K562 (cell line): ENCODE results near the gene ANO6. TPM values are rescaled to one million over a fixed set of nuclear protein-coding genes. Genes with fewer than 3 reads are reported as not detected.
A peak's percentile ranks its signal among the peaks of the same experiment; 100 is the strongest.

Source experiments
- ATAC-seq: fragments of 200-7000 bp; cut with Tn5 transposase; 3 replicates; pipeline ENCODE4 v1.9.1; 2020; ENCODE audit warnings: moderate library complexity
- BruUV-seq: library from RNA; stranded (reverse); fragments of 400-500 nt; replicated peaks from 2 replicates; lab custom pipeline; 2021; lab: Mats Ljungman, UMichigan
- CTCF ChIA-PET: fragments of 300-600 bp; formaldehyde crosslinking; extraction: SDS; loops from one replicate; lab custom pipeline; 2021; ENCODE audit warnings: low intra/inter-chr PET ratio; lab: Yijun Ruan, JAX
- POLR2A ChIA-PET: fragments of 300-600, 350-650 bp; sonication (Branson Sonifier 250); formaldehyde crosslinking; extraction: SDS; loops from one replicate; lab custom pipeline; 2021; ENCODE audit warnings: antibody characterized with exemption, inconsistent platforms; lab: Yijun Ruan, JAX
- DNase-seq, 4 experiments: peaks; one replicate each; pipeline versions ENCODE4 v3.0.0 to v3.0.0-alpha.2; 2011 to 2018; ENCODE audit warnings: low spot score in 3 of 4, mixed read lengths in 3 of 4; ENCODE audit errors: extremely low read depth in 1 of 4
- FAIRE-seq: peaks from 2 replicates; lab custom pipeline; 2011; peaks lifted over from hg19 to GRCh38; lab: Jason Lieb, UNC
- H2AFZ ChIP-seq: 2 replicates; pipeline ENCODE4 v1.6.0; 2011; ENCODE audit warnings: low read depth, low read length, control low read depth, inconsistent platforms
- H3K27ac ChIP-seq: fragments of 200-600 bp; 3 replicates; pipeline ENCODE4 v1.8.0; 2011; ENCODE audit warnings: low read depth, mild to moderate bottlenecking, control low read depth, inconsistent platforms, low read length, moderate library complexity, mixed read lengths; ENCODE audit errors: extremely low read depth
- H3K27me3 ChIP-seq, 2 experiments: fragments of 300-600 bp in 1 of 2; 2 replicates in 1 of 2; 3 replicates in 1 of 2; pipeline versions ENCODE4 v1.6.0 to v1.8.0; 2011; ENCODE audit warnings: inconsistent platforms in 2 of 2, low read length in 2 of 2, mild to moderate bottlenecking in 1 of 2, mixed read lengths in 1 of 2, moderate library complexity in 1 of 2; ENCODE audit not compliant: control insufficient read depth in 2 of 2, insufficient read depth in 2 of 2
- H3K36me3 ChIP-seq: fragments of 300-600 bp; 3 replicates; pipeline ENCODE4 v1.8.0; 2011; ENCODE audit warnings: mild to moderate bottlenecking, low read length, inconsistent platforms; ENCODE audit not compliant: control insufficient read depth, insufficient read depth
- H3K4me1 ChIP-seq, 2 experiments: fragments of 200-600 bp in 1 of 2; replicated peaks in 1 of 2; 2 replicates in 1 of 2; 3 replicates in 1 of 2; pipeline versions ENCODE4 v1.5.1 to v1.8.0; 2011; ENCODE audit warnings: inconsistent platforms in 2 of 2, low read length in 2 of 2, mild to moderate bottlenecking in 1 of 2, mixed read lengths in 1 of 2, moderate library complexity in 1 of 2; ENCODE audit not compliant: control insufficient read depth in 2 of 2, insufficient read depth in 2 of 2
- H3K4me2 ChIP-seq: 2 replicates; pipeline ENCODE4 v1.6.1; 2011; ENCODE audit warnings: low read length, control low read depth, inconsistent platforms, mixed read lengths; ENCODE audit not compliant: insufficient read depth
- H3K4me3 ChIP-seq: fragments of 200-600 bp; sonication (generic), shearing (Covaris generic); 2 replicates; pipeline ENCODE4 v1.5.1; 2016; ENCODE audit warnings: control low read depth, inconsistent platforms
- H3K79me2 ChIP-seq: fragments of 200-600 bp; 3 replicates; pipeline ENCODE4 v1.8.0; 2011; ENCODE audit warnings: low read length, inconsistent platforms; ENCODE audit not compliant: control insufficient read depth, insufficient read depth
- H3K9ac ChIP-seq, 2 experiments: 2 replicates each; pipeline versions ENCODE4 v1.6.0 to v1.6.1; 2011; ENCODE audit warnings: low read depth in 2 of 2, low read length in 2 of 2, control low read depth in 1 of 2, inconsistent platforms in 1 of 2, mild to moderate bottlenecking in 1 of 2, mixed read lengths in 1 of 2; ENCODE audit not compliant: insufficient read depth in 1 of 2
- H3K9me1 ChIP-seq: one replicate; pipeline ENCODE4 v1.6.0; 2011; ENCODE audit warnings: inconsistent platforms, mild to moderate bottlenecking, low read length, moderate library complexity; ENCODE audit not compliant: control insufficient read depth, insufficient read depth
- H3K9me3 ChIP-seq: replicated peaks from 2 replicates; pipeline ENCODE4 v1.5.1; 2011; ENCODE audit warnings: low read depth, low read length, inconsistent platforms; ENCODE audit not compliant: control insufficient read depth, insufficient read depth
- H4K20me1 ChIP-seq: replicated peaks from 2 replicates; pipeline ENCODE4 v1.6.1; 2011; ENCODE audit warnings: low read length, inconsistent platforms, mixed read lengths; ENCODE audit not compliant: control insufficient read depth, insufficient read depth
- CBFA2T3 ChIP-seq: fragments of 450-650 bp; IDR thresholded peaks from 2 replicates; pipeline ENCODE4 v1.6.1; 2017
- FOSL1 ChIP-seq: fragments of 200-800 bp; sonication (Bioruptor generic); conservative IDR thresholded peaks from 2 replicates; pipeline ENCODE4 v1.6.1; 2016; ENCODE audit warnings: missing genetic modification characterization, missing compliant biosample characterization
- FOXJ2 ChIP-seq: fragments of 200-800 bp; sonication (Bioruptor generic); IDR thresholded peaks from 2 replicates; pipeline ENCODE4 v1.6.1; 2016; ENCODE audit warnings: missing genetic modification characterization, missing compliant biosample characterization
- FUS ChIP-seq: fragments of 200-400 bp; formaldehyde crosslinking; optimal IDR thresholded peaks from 2 replicates; pipeline ENCODE3; 2017; ENCODE audit warnings: low read depth, low read length
- NFIC ChIP-seq: fragments of 450-650 bp; IDR thresholded peaks from 2 replicates; pipeline ENCODE4 v1.6.1; 2017; ENCODE audit warnings: mild to moderate bottlenecking, inconsistent platforms
- NONO ChIP-seq, 2 experiments: fragments of 200-400 bp in 1 of 2; fragments of 450-650 bp in 1 of 2; formaldehyde crosslinking in 1 of 2; IDR thresholded peaks; 2 replicates each; pipeline ENCODE4 v1.6.1; 2017; ENCODE audit warnings: low read depth in 2 of 2, mild to moderate bottlenecking in 2 of 2, moderate library complexity in 2 of 2, low read length in 1 of 2
- SMAD3 ChIP-seq: fragments of 450-650 bp; formaldehyde crosslinking; conservative IDR thresholded peaks from 2 replicates; pipeline ENCODE4 v1.4.0; 2020; ENCODE audit warnings: mild to moderate bottlenecking
- TCFL5 ChIP-seq: fragments of 250-450 bp; sonication (Bioruptor Pico); conservative IDR thresholded peaks from 2 replicates; pipeline ENCODE4 v1.6.1; 2021; ENCODE audit warnings: mild to moderate bottlenecking, moderate library complexity, matching md5 sums
- ZFP30 ChIP-seq: fragments of 250-450 bp; sonication (Bioruptor Pico); IDR thresholded peaks from 2 replicates; pipeline ENCODE4 v1.8.0; 2022; ENCODE audit warnings: moderate library complexity, mild to moderate bottlenecking, inconsistent platforms, borderline replicate concordance
- WGBS: fragments of 100-300 bp; shearing (Covaris generic); methylation state at CpG from one replicate; pipeline ENCODE4 v1.1.6; 2016; ENCODE audit warnings: low coverage, mixed read lengths; ENCODE audit not compliant: insufficient coverage; ENCODE audit errors: missing lambda C conversion rate; 5-methylcytosine and 5-hydroxymethylcytosine counted together
- in situ Hi-C: fragments of 300-500 bp; cut with MboI; formaldehyde crosslinking; loops from 4 replicates; pipeline ENCODE4 v1.15.0; 2018; ENCODE audit warnings: inconsistent platforms, mixed read lengths
- intact Hi-C: fragments of 100-400 bp; cut with micrococcal nuclease; formaldehyde crosslinking; loops from 2 replicates; pipeline ENCODE4 v1.14.2; 2022
- polyA plus RNA-seq, 8 experiments: library from polyadenylated mRNA; depleted of rRNA in 4 of 8; stranded (reverse) in 5 of 8; unstranded in 3 of 8; fragments of >200 nt; fragmentation: Nextera tagmentation in 2 of 8; fragmentation: Illumina TruSeq in 1 of 8; extraction: Ambion mirVana in 2 of 8; extraction: Trizol in 1 of 8; gene quantifications; 2 replicates each; pipeline versions ENCODE4 v1.2.1 to v1.2.3, GENCODE V29; 2011 to 2014; ENCODE audit warnings: inconsistent platforms in 1 of 8, missing spikeins in 1 of 8
- total RNA-seq, 7 experiments: library from RNA; depleted of rRNA in 6 of 7; stranded (reverse); fragments of >200 nt in 6 of 7; fragmentation: Illumina TruSeq in 2 of 7; extraction: Trizol in 2 of 7; gene quantifications; 2 replicates each; pipeline versions ENCODE4 v1.2.1 to v1.2.3, GENCODE V29; 2011 to 2021; ENCODE audit warnings: low replicate concordance in 1 of 7
- TF ChIP-seq, protein P1 (sequence below): fragments of 450-650 bp; formaldehyde crosslinking; IDR thresholded peaks from 2 replicates; pipeline ENCODE4 v1.4.0; 2020; ENCODE audit warnings: mild to moderate bottlenecking
- TF ChIP-seq, protein P2 (sequence below): sonication (generic); formaldehyde crosslinking; IDR thresholded peaks from 2 replicates; pipeline ENCODE4 v1.8.0; 2022; ENCODE audit warnings: mild to moderate bottlenecking, missing genetic modification reagents

The ANO6 gene
- total and polyA plus RNA-seq, 9 of the 15 experiments (the other 6 are each of a cell fraction or from before 2014, with no cell fraction given) = 3.5 to 24.7 (median 20.3) TPM

DNA sequence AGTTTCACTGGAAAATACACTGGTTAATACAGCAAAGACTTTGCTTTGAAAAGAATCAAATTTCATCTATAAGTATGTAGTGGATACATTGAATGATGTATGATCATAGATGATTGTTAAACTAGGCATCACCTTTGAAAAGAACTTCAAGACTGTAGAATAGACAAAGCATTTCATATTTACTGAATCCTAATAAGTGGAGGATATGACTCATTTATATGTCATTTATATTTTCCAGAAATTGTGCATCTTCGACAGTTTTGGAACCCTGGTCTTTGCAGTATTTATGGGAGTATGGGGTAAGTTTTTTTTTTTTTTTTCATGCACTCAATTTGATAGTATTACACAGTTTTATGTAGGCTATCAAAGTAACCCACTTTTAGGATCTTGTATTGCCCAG is 161.9 kb downstream of the ANO6 start:
- intact Hi-C loops (no loop called here), in situ Hi-C loops (no loop called here)
- Histone ChIP-seq H2AFZ (no peak overlapping the region), H3K9me1 (no peaks in the 10 kb centered on the region), H3K79me2 (no peaks in the 10 kb centered on the region), H3K36me3 (peaks cover 10% of the 10 kb centered on the region), H3K9me3 (no peaks in the 10 kb centered on the region), H4K20me1 (no peaks in the 10 kb centered on the region), H3K4me3 (no peak overlapping the region), H3K27ac (no peak overlapping the region), H3K4me1 (no peaks in the 10 kb centered on the region), H3K27me3 (no peaks in the 10 kb centered on the region), H3K9ac (no peak overlapping the region), H3K4me2 (no peak overlapping the region)
- FAIRE-seq (no peak), DNase-seq (no peak), ATAC-seq (no peak)
- TF ChIP-seq, protein P1, sequence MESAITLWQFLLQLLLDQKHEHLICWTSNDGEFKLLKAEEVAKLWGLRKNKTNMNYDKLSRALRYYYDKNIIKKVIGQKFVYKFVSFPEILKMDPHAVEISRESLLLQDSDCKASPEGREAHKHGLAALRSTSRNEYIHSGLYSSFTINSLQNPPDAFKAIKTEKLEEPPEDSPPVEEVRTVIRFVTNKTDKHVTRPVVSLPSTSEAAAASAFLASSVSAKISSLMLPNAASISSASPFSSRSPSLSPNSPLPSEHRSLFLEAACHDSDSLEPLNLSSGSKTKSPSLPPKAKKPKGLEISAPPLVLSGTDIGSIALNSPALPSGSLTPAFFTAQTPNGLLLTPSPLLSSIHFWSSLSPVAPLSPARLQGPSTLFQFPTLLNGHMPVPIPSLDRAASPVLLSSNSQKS (CRISPR knock-in tag) = no peak
- TF ChIP-seq FOXJ2 (tag) = no peak
- TF ChIP-seq SMAD3 (CRISPR knock-in tag) = no peak
- TF ChIP-seq ZFP30 = no peak
- CTCF ChIA-PET = no interaction called here
- 100% methylated on average over 1 of the region's 1 CpG for WGBS
- no TSS peak for BruUV-seq
- POLR2A ChIA-PET = no interaction called here

DNA sequence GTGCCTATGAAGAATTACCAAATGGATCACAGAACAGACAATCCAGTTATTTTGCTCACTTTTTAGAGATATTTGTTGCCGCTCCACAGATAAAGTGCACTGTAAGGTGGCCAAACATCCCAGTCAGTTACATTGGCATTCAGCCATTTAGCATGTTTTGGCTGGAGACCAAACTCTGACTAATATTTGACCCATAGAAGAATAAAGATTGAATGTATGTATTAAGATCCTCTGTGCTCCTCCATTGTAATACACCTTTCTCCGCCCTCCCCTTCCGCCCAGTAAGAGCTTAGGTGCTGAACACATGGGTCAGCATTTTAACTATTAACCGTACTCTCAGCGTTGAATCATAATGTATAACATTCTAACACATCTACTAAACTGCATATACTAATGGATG is 163.4 kb downstream of the ANO6 start:
- in situ Hi-C loops = no loop called here
- ChIA-PET POLR2A (no interaction called here), CTCF (no interaction called here)
- Histone ChIP-seq H3K36me3 (peaks cover 14% of the 10 kb centered on the region), H3K9me1 (no peaks in the 10 kb centered on the region), H3K27ac (no peak overlapping the region), H3K4me1 (no peaks in the 10 kb centered on the region), H3K79me2 (no peaks in the 10 kb centered on the region), H3K4me2 (no peak overlapping the region), H4K20me1 (no peaks in the 10 kb centered on the region), H3K9ac (no peak overlapping the region), H3K4me3 (no peak overlapping the region), H3K27me3 (no peaks in the 10 kb centered on the region), H2AFZ (no peak overlapping the region), H3K9me3 (no peaks in the 10 kb centered on the region)
- DNase-seq (peak in 1 of 4 experiments; percentile 6), ATAC-seq (no peak), FAIRE-seq (no peak)
- no TSS peak for BruUV-seq
- intact Hi-C loops = no loop called here
- 85% methylated on average over 5 of the region's 5 CpGs for WGBS
- TF ChIP-seq FUS (no peak), FOSL1 (peak; percentile 61), NONO (IDR thresholded peaks at IDR 0.05; ENCODE audit: low read depth in 2 of 2, low read length in 1 of 2) (no peak), CBFA2T3 (no peak), SMAD3 (CRISPR knock-in tag) (no peak), NFIC (peak; percentile 72), TCFL5 (CRISPR knock-in tag) (no peak)
- TF ChIP-seq, protein P2, sequence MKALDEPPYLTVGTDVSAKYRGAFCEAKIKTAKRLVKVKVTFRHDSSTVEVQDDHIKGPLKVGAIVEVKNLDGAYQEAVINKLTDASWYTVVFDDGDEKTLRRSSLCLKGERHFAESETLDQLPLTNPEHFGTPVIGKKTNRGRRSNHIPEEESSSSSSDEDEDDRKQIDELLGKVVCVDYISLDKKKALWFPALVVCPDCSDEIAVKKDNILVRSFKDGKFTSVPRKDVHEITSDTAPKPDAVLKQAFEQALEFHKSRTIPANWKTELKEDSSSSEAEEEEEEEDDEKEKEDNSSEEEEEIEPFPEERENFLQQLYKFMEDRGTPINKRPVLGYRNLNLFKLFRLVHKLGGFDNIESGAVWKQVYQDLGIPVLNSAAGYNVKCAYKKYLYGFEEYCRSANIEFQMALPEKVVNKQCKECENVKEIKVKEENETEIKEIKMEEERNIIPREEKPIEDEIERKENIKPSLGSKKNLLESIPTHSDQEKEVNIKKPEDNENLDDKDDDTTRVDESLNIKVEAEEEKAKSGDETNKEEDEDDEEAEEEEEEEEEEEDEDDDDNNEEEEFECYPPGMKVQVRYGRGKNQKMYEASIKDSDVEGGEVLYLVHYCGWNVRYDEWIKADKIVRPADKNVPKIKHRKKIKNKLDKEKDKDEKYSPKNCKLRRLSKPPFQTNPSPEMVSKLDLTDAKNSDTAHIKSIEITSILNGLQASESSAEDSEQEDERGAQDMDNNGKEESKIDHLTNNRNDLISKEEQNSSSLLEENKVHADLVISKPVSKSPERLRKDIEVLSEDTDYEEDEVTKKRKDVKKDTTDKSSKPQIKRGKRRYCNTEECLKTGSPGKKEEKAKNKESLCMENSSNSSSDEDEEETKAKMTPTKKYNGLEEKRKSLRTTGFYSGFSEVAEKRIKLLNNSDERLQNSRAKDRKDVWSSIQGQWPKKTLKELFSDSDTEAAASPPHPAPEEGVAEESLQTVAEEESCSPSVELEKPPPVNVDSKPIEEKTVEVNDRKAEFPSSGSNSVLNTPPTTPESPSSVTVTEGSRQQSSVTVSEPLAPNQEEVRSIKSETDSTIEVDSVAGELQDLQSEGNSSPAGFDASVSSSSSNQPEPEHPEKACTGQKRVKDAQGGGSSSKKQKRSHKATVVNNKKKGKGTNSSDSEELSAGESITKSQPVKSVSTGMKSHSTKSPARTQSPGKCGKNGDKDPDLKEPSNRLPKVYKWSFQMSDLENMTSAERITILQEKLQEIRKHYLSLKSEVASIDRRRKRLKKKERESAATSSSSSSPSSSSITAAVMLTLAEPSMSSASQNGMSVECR (CRISPR knock-in tag) = no peak
